Aorta (tissue), 5 donors: ENCODE results near the gene PSMB1. TPM values are rescaled to one million over a fixed set of nuclear protein-coding genes. Genes with fewer than 3 reads are reported as not detected.
"Not testable (repeated sequence)": the region's sequence is repeated elsewhere in the genome, so short reads cannot be mapped to it uniquely, and the experiment has no call there.

ENCODE experiments used
- ATAC-seq: fragments of 200-7000 bp; cut with Tn5 transposase; one replicate; pipeline ENCODE4 v1.9.1; 2022; ENCODE audit warnings: moderate library complexity; ENCODE audit not compliant: low FRiP score
- DNase-seq, 2 donors: peaks; one replicate each; pipeline ENCODE4 v3.0.0-alpha.2; 2020
- H3K27ac ChIP-seq, 2 donors: one replicate each; pipeline ENCODE4 v1.5.1; 2013; ENCODE audit warnings: low read length in 2 of 2, mild to moderate bottlenecking in 2 of 2, moderate library complexity in 2 of 2, control low read depth in 1 of 2, inconsistent platforms in 1 of 2, low read depth in 1 of 2
- H3K27me3 ChIP-seq, 2 donors: one replicate each; pipeline ENCODE4 v1.6.1; 2013; ENCODE audit warnings: control low read depth in 1 of 2, low read length in 1 of 2, mild to moderate bottlenecking in 1 of 2, moderate library complexity in 1 of 2; ENCODE audit not compliant: insufficient read depth in 2 of 2, control insufficient read depth in 1 of 2
- H3K36me3 ChIP-seq, 2 donors: one replicate each; pipeline ENCODE4 v1.6.1; 2013; ENCODE audit warnings: control low read depth in 1 of 2, low read length in 1 of 2, mild to moderate bottlenecking in 1 of 2; ENCODE audit not compliant: insufficient read depth in 2 of 2, control insufficient read depth in 1 of 2
- H3K4me1 ChIP-seq, 2 donors: one replicate each; pipeline ENCODE4 v1.6.1; 2013; ENCODE audit warnings: low read length in 2 of 2, control low read depth in 1 of 2, mild to moderate bottlenecking in 1 of 2, moderate library complexity in 1 of 2; ENCODE audit not compliant: insufficient read depth in 2 of 2, control insufficient read depth in 1 of 2
- H3K4me3 ChIP-seq, 2 donors: one replicate each; pipeline ENCODE4 v1.5.1; 2013; ENCODE audit warnings: low read length in 2 of 2, control low read depth in 1 of 2, mild to moderate bottlenecking in 1 of 2
- H3K9me3 ChIP-seq: one replicate; pipeline ENCODE4 v1.6.1; 2013; ENCODE audit warnings: mild to moderate bottlenecking, low read length; ENCODE audit not compliant: control insufficient read depth
- WGBS, 2 donors: extraction: QIAGEN DNeasy Blood & Tissue Kit; methylation state at CpG; one replicate each; pipeline ENCODE4 v1.1.7; 2013; 5-methylcytosine and 5-hydroxymethylcytosine counted together
- intact Hi-C, 2 donors: fragments of 100-400 bp; cut with DNase I; formaldehyde crosslinking; loops; one replicate each; pipeline versions ENCODE4 v1.14.2 to v1.15.0; 2022
- polyA plus RNA-seq, 2 donors: library from polyadenylated mRNA; stranded (reverse); fragments of 200-250 nt; gene quantifications; one replicate each; pipeline ENCODE4 v1.2.3, GENCODE V29; 2013
- total RNA-seq, 2 donors: library from RNA; stranded (reverse); fragmentation: NEBNext Ultra II Directional; extraction: Animal tissue kit (Norgen Biotek cat#: 25700); gene quantifications; one replicate each; pipeline ENCODE4 v1.2.1, GENCODE V29; 2021
- donor health status: healthy with polysubstance abuse.
- donor health status: Bipolar disorder and iron deficiency.
- donor health status: DM: no; HTN: no; CAD: no.
- donor health status: DM: no; HTN: no; CAD: no.
- donor health status: DM: yes; HTN: yes; CAD: no.

PSMB1 gene
- total and polyA plus RNA-seq, 4 donors, result 104 to 254 (median 175) TPM

GRCh38 chr6:170527995-170528394 lies 25.1 kb downstream of the PSMB1 start:
- not testable (repeated sequence) for H3K4me3 ChIP-seq, H3K9me3 ChIP-seq, ATAC-seq, DNase-seq, H3K27ac ChIP-seq, H3K4me1 ChIP-seq, H3K36me3 ChIP-seq, H3K27me3 ChIP-seq
- intact Hi-C loops, result loop anchor here in 1 of 2 donors (5.0 kb wide), 1 partner anchor 736 kb away; no protein-coding TSS in a partner anchor
- WGBS, 2 donors, result 93 to 94% methylated on average over 5 of the region's 5 CpGs

DNA sequence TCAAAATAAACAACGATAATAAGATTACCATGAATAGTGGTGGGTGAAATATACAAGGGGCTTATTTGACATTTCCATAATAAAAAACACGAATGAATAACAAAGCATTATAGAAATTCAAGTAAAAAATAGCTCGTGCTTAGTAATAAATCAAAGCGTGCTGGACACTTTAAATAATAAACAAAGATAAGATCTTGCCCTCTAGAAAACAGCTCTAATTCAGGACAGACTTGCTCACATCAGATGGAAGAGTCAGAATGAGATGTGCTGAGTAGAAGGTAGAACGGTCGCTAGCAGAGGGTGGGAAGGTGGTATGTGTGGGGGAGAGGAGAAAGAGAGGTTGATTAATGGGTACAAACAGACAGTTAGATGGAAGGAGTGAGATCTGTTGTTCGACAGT lies 27.3 kb downstream of the PSMB1 start:
- Histone ChIP-seq H3K27me3 (no peaks in the 10 kb centered on the region), H3K9me3 (no peaks in the 10 kb centered on the region), H3K4me3 (no peak overlapping the region), H3K4me1 (no peaks in the 10 kb centered on the region), H3K27ac (no peak overlapping the region), H3K36me3 (no peaks in the 10 kb centered on the region)
- 51 to 62% methylated on average over 7 of the region's 7 CpGs for WGBS, 2 donors
- intact Hi-C loops, result loop anchor here in 1 of 2 donors (5.0 kb wide), 1 partner anchor 733 kb away; no protein-coding TSS in a partner anchor
- ATAC-seq (no peak), DNase-seq (no peak)

DNA sequence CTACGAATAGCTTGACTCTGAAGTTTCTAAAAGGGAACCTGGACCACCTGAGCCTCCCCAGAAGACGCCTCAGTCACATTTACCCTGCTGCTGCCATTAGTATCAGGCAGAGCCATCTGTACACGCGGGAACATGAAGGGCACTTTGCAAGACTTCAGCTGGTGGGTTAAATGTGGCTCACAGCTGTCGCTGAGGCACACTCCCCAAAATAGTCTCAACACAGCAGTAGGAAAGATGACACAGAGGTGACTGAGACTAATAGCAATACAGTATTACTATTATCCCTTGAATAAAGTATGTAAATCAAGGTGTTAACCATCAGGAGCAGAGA lies 29.0 kb downstream of the PSMB1 start:
- Histone ChIP-seq H3K36me3 (no peaks in the 10 kb centered on the region), H3K27ac (no peak overlapping the region), H3K4me1 (no peaks in the 10 kb centered on the region), H3K27me3 (no peaks in the 10 kb centered on the region), H3K4me3 (no peak overlapping the region), H3K9me3 (no peaks in the 10 kb centered on the region)
- no peak for DNase-seq
- WGBS, 2 donors, result 70 to 76% methylated on average over 5 of the region's 5 CpGs
- no peak for ATAC-seq
- intact Hi-C loops, result no loop called here

- WGBS, 2 donors, result 68 to 73% methylated on average over 9 of the region's 9 CpGs
- no peak overlapping the region for H3K4me3 ChIP-seq
- intact Hi-C loops, result no loop called here
- DNase-seq, result no peak
- no peaks in the 10 kb centered on the region for H3K4me1 ChIP-seq
- H3K27me3 ChIP-seq, result no peaks in the 10 kb centered on the region
- no peak overlapping the region for H3K27ac ChIP-seq
- no peak for ATAC-seq
- H3K9me3 ChIP-seq, result no peaks in the 10 kb centered on the region
- H3K36me3 ChIP-seq, result no peaks in the 10 kb centered on the region
Measured at GRCh38 chr6:170523256-170524171, 29.6 kb downstream of the PSMB1 start.

DNA sequence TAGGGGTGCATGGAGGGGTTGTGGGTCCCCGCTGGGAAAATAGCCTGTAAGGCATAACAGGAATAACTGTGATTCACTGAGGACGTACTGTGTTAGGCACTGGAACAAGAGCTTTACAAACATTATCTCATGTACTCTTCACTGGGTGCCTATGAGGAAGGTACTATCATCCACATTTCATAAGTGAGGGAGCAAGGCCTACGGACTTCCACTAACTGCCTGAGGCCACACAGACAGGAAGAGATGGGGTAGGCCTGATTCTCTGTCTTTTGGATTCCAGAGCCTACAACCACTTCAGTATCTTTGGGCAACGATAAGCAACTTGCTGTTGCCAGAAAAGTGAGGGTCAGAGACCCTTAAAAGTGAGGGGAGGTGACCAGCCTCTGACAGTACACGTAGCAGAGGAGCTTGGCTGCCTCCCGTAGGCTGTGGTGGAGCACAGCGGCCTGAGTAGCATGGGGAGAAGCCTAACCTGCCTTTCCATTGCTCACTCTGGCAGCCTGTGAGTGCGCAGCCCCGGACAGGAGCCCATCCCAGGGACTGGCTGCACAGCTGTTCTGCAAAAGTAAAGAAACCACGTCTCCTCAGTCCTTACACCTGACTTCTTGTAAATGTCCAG lies 30.4 kb downstream of the PSMB1 start:
- no peak overlapping the region for H3K27ac ChIP-seq
- H3K4me1 ChIP-seq, result no peaks in the 10 kb centered on the region
- DNase-seq (no peak), ATAC-seq (no peak)
- H3K36me3 ChIP-seq, result no peaks in the 10 kb centered on the region
- intact Hi-C loops, result no loop called here
- no peaks in the 10 kb centered on the region for H3K27me3 ChIP-seq
- 89 to 93% methylated on average over 10 of the region's 10 CpGs for WGBS, 2 donors
- no peaks in the 10 kb centered on the region for H3K9me3 ChIP-seq
- H3K4me3 ChIP-seq, result no peak overlapping the region

- Histone ChIP-seq H3K27me3 (no peaks in the 10 kb centered on the region), H3K27ac (no peak overlapping the region), H3K4me3 (no peak overlapping the region), H3K36me3 (no peaks in the 10 kb centered on the region), H3K9me3 (peaks cover 3% of the 10 kb centered on the region), H3K4me1 (no peaks in the 10 kb centered on the region)
- intact Hi-C loops, result no loop called here
- 0 to 2% methylated on average over 4 of the region's 4 CpGs for WGBS, 2 donors
- ATAC-seq, result no peak
- no peak for DNase-seq
Measured at GRCh38 chr6:170516783-170517616, 36.1 kb downstream of the PSMB1 start.

GRCh38 chr6:170514908-170515307 lies 38.2 kb downstream of the PSMB1 start:
- Histone ChIP-seq H3K9me3 (peaks cover 3% of the 10 kb centered on the region), H3K27ac (no peak overlapping the region), H3K4me1 (no peaks in the 10 kb centered on the region), H3K27me3 (no peaks in the 10 kb centered on the region), H3K36me3 (no peaks in the 10 kb centered on the region), H3K4me3 (no peak overlapping the region)
- intact Hi-C loops, result no loop called here
- ATAC-seq (no peak), DNase-seq (no peak)
- 83 to 95% methylated on average over 1 of the region's 1 CpG for WGBS, 2 donors

DNA sequence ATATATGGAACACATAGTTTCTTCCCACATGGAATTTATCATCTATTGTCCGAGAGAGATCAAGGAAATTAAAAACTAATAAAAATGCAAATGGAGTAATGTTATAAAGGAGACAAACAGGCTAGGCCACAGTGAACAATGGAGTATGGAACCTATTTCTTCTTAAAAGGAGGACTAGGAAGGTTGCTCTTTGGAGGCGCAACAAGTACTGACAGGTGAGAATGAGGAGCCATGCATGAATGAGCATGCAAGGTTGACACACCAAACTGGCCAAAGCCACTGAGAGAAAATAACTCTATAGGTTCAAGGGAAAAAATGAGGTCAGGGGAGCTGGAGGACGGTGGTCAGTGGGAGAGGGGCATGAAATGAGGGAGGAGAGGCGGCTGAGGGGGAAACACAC lies 40.9 kb downstream of the PSMB1 start:
- no peaks in the 10 kb centered on the region for H3K36me3 ChIP-seq
- ATAC-seq (no peak), DNase-seq (no peak)
- 89 to 92% methylated on average over 4 of the region's 4 CpGs for WGBS, 2 donors
- no peaks in the 10 kb centered on the region for H3K4me1 ChIP-seq
- intact Hi-C loops, result no loop called here
- no peak overlapping the region for H3K27ac ChIP-seq
- H3K27me3 ChIP-seq, result no peaks in the 10 kb centered on the region
- no peak overlapping the region for H3K4me3 ChIP-seq
- H3K9me3 ChIP-seq, result peaks cover 3% of the 10 kb centered on the region
